Karpas-422 (cell line): Measurements from ENCODE around the gene ARMC9. TPM values are rescaled to one million over a fixed set of nuclear protein-coding genes. Genes with fewer than 3 reads are reported as not detected.

Experiments
- DNase-seq: peaks from one replicate; pipeline ENCODE4 v3.0.0-alpha.2; 2015
- H2AFZ ChIP-seq: fragments of 200-600 bp; sonication (generic); 2 replicates; pipeline ENCODE4 v1.6.1; 2014; ENCODE audit warnings: antibody characterized with exemption, low read length, mixed read lengths
- H3K27ac ChIP-seq: fragments of 200-600 bp; sonication (generic); 2 replicates; pipeline ENCODE4 v1.5.1; 2014; ENCODE audit warnings: mild to moderate bottlenecking, low read length, moderate library complexity
- H3K27me3 ChIP-seq: fragments of 200-600 bp; sonication (generic); 2 replicates; pipeline ENCODE4 v1.6.1; 2014; ENCODE audit warnings: low read length, mixed read lengths
- H3K36me3 ChIP-seq: fragments of 200-600 bp; sonication (generic); 2 replicates; pipeline ENCODE4 v1.6.1; 2014; ENCODE audit warnings: low read length, mixed read lengths; ENCODE audit not compliant: insufficient read depth
- H3K4me1 ChIP-seq: fragments of 200-600 bp; sonication (generic); 2 replicates; pipeline ENCODE4 v1.6.1; 2014; ENCODE audit warnings: mild to moderate bottlenecking, low read length, mixed read lengths
- H3K4me2 ChIP-seq: fragments of 200-600 bp; sonication (generic); 2 replicates; pipeline ENCODE4 v1.6.1; 2014; ENCODE audit warnings: low read length, low read depth, mild to moderate bottlenecking; ENCODE audit not compliant: poor library complexity, severe bottlenecking
- H3K4me3 ChIP-seq: fragments of 200-600 bp; sonication (generic); 2 replicates; pipeline ENCODE4 v1.5.1; 2014; ENCODE audit warnings: mild to moderate bottlenecking, antibody characterized with exemption, low read length, mixed read lengths
- H3K79me2 ChIP-seq: fragments of 200-600 bp; sonication (generic); 2 replicates; pipeline ENCODE4 v1.6.1; 2014; ENCODE audit warnings: mild to moderate bottlenecking, low read length, mixed read lengths
- H3K9ac ChIP-seq: fragments of 200-600 bp; sonication (generic); 2 replicates; pipeline ENCODE4 v1.6.0; 2014; ENCODE audit warnings: low read length
- H3K9me2 ChIP-seq: fragments of 200-600 bp; sonication (generic), shearing (Covaris generic); replicated peaks from 2 replicates; pipeline ENCODE4 v1.6.0; 2014; ENCODE audit warnings: mild to moderate bottlenecking, low read length, moderate library complexity; ENCODE audit not compliant: insufficient read depth
- H3K9me3 ChIP-seq: fragments of 300-700, 200-600 bp; sonication (generic); 2 replicates; pipeline ENCODE4 v1.6.1; 2014; ENCODE audit warnings: low read length, mixed read lengths
- H4K20me1 ChIP-seq: fragments of 200-600 bp; sonication (generic); 2 replicates; pipeline ENCODE4 v1.6.1; 2014; ENCODE audit warnings: mild to moderate bottlenecking, antibody characterized with exemption, low read length, low read depth; ENCODE audit not compliant: insufficient read depth
- total RNA-seq: library from RNA; depleted of rRNA; stranded (reverse); fragments of >200 nt; shearing (Covaris generic); gene quantifications from 2 replicates; pipeline ENCODE4 v1.2.3, GENCODE V29; 2014; ENCODE audit warnings: low replicate concordance

ARMC9 gene
- total RNA-seq, 1 experiment from 2014 or later: 7.7 TPM

- no peak overlapping the region for H3K4me3 ChIP-seq
- H3K27me3 ChIP-seq: no peaks in the 10 kb centered on the region
- no peak overlapping the region for H3K9ac ChIP-seq
- H3K9me2 ChIP-seq: no peaks in the 10 kb centered on the region
- H3K9me3 ChIP-seq: no peaks in the 10 kb centered on the region
- no peaks in the 10 kb centered on the region for H4K20me1 ChIP-seq
- H3K4me1 ChIP-seq: 0 out of 2 replicates have a peak, but pooled peaks cover 2% of the 10 kb centered on the region
- no peak for DNase-seq
- no peaks in the 10 kb centered on the region for H3K36me3 ChIP-seq
- no peak overlapping the region for H2AFZ ChIP-seq
- H3K27ac ChIP-seq: no peak overlapping the region
- H3K4me2 ChIP-seq: no peak overlapping the region
- no peaks in the 10 kb centered on the region for H3K79me2 ChIP-seq
These were observed 36.8 kb downstream of the ARMC9 start for GRCh38 chr2:231235217-231235616.

DNA sequence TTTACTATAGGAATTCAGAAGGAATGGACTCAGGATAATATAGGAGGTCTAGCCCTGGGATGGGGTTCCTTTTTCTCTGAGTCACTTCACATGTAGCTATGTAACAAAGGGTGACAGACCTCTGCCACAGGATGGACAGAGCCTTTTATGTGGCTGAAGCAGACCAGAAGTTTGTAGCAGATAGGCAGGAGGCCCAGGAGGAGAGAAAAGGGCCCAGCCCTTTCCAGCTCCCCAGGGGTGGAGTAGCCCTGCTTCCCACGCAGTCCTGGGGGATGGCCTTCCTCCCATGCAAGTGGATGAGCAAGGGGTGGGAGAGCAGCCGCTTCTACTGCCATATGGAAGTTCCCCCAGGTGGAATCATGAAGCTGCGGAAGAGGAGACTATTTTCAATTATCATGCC is 40.3 kb downstream of the ARMC9 start:
- Histone ChIP-seq H3K27me3 (no peaks in the 10 kb centered on the region), H3K27ac (no peak overlapping the region), H3K4me3 (no peak overlapping the region), H3K9me2 (no peaks in the 10 kb centered on the region), H3K4me1 (0 out of 2 replicates have a peak, but pooled peaks cover 2% of the 10 kb centered on the region), H3K9ac (no peak overlapping the region), H3K36me3 (no peaks in the 10 kb centered on the region), H3K4me2 (no peak overlapping the region), H2AFZ (no peak overlapping the region), H3K9me3 (no peaks in the 10 kb centered on the region), H3K79me2 (no peaks in the 10 kb centered on the region), H4K20me1 (no peaks in the 10 kb centered on the region)
- DNase-seq: no peak

DNA sequence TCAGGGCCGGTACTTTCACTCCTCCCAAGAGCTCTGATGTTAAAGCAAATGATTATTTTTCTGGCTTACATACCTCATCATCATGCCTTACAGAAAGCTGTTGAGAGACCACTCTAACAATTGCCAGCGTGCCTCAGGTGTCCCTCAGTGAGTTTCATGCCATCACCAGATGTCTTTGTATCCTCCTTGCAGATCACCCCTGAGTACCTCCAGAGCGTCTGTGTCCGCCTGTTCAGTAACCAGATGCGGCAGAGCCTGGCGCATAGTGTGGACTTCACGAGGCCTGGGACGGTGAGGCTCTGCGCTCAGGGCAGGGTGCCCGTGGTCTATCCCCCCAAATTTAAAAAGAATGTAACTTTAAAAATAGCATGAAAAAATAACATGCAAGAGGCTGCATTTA is 41.3 kb downstream of the ARMC9 start:
- Histone ChIP-seq H3K9me3 (no peaks in the 10 kb centered on the region), H3K4me1 (0 out of 2 replicates have a peak, but pooled peaks cover 2% of the 10 kb centered on the region), H3K9me2 (no peaks in the 10 kb centered on the region), H4K20me1 (no peaks in the 10 kb centered on the region), H3K79me2 (no peaks in the 10 kb centered on the region), H3K36me3 (no peaks in the 10 kb centered on the region), H2AFZ (no peak overlapping the region), H3K9ac (no peak overlapping the region), H3K27ac (no peak overlapping the region), H3K4me2 (no peak overlapping the region), H3K27me3 (no peaks in the 10 kb centered on the region), H3K4me3 (no peak overlapping the region)
- DNase-seq: no peak

DNA sequence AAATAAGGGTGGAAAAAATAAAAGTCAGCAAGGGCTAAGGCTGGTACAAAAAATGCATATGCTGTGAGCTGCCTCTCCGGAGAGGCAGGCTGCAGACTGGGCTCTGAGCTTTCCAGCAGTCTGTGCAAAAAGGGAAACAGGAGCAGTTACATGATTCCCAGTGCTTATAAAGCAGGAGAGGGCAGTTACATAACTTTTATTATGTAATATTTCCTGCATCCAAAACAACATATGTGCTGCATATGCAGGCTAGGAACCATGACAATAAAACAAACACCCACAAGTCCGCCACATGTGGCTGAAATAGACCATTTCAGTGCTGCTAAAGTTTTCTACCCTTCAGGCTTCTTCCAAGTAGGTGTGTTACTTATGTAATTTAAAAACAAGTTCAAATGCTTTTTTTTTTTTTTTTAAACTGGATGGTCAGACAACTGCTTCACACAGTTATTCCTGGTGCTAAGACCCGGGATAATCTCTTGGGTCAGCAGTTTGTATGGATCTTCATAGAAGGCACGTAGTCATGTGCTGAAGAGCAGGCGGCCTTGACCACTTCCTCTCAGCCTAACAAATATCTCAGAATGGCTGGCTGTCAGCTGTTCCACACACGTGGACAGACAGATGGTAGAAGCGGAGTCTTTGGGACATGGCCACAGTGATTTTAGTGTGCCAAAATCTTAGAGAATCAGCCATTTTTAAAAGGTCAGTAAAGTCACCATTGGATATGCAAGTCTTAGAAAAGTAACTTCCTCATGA is 43.5 kb downstream of the ARMC9 start:
- H3K4me1 ChIP-seq: no peaks in the 10 kb centered on the region
- H3K9ac ChIP-seq: no peak overlapping the region
- H3K27ac ChIP-seq: no peak overlapping the region
- H3K27me3 ChIP-seq: no peaks in the 10 kb centered on the region
- no peak overlapping the region for H3K4me2 ChIP-seq
- H2AFZ ChIP-seq: no peak overlapping the region
- no peaks in the 10 kb centered on the region for H3K9me3 ChIP-seq
- DNase-seq: no peak
- no peaks in the 10 kb centered on the region for H4K20me1 ChIP-seq
- no peaks in the 10 kb centered on the region for H3K36me3 ChIP-seq
- no peaks in the 10 kb centered on the region for H3K79me2 ChIP-seq
- H3K9me2 ChIP-seq: no peaks in the 10 kb centered on the region
- H3K4me3 ChIP-seq: no peak overlapping the region

- Histone ChIP-seq H3K27me3 (no peaks in the 10 kb centered on the region), H3K79me2 (no peaks in the 10 kb centered on the region), H3K4me3 (no peak overlapping the region), H3K9me2 (no peaks in the 10 kb centered on the region), H3K4me2 (no peak overlapping the region), H3K9ac (no peak overlapping the region), H2AFZ (no peak overlapping the region), H3K27ac (no peak overlapping the region), H3K4me1 (no peaks in the 10 kb centered on the region), H4K20me1 (no peaks in the 10 kb centered on the region), H3K36me3 (no peaks in the 10 kb centered on the region), H3K9me3 (no peaks in the 10 kb centered on the region)
- no peak for DNase-seq
These were observed 45.4 kb downstream of the ARMC9 start for GRCh38 chr2:231243866-231244265.

DNA sequence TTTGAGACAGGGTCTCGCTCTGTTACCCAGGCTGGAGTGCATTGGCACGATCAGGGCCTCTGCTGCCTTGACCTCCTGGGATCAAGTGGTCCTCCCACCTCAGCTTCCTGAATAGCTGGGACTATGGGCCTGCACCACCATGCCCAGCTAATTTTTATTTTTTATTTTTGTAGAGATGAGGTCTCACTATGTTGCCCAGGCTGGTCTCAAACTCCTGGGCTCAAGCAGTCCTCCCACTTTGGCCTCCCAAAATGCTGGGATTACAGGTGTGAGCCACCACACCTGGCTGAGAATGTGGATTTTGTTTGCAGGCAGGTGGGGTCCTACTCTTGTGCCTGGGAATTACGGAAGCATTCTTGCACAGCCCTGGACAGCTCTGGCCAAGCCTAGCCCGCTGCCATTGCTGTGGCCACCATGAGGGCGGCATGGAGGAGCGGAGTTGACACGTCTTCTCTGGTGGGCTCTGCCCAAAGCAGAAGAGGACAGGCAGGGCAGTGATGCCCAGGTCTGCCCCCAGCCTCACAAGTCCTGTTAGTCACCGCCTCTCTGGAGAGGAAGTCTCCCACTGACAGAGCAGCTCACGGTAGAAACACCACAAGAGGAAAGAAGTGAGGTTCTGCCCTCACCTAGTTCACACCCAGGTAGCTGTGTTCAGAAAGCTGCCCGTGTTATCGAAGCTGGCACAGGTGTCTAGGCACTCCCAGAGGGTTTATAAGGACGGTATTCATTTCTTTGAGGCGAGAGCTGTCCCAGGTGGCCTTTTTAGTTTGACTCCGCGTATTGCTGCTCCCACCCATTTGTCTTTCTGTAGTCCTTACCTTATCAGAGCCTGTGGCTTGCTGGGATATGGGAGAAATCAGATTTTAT is 46.2 kb downstream of the ARMC9 start:
- DNase-seq: no peak
- Histone ChIP-seq H3K9me3 (no peaks in the 10 kb centered on the region), H3K27ac (no peak overlapping the region), H4K20me1 (no peaks in the 10 kb centered on the region), H3K79me2 (no peaks in the 10 kb centered on the region), H3K9ac (no peak overlapping the region), H3K4me1 (no peaks in the 10 kb centered on the region), H2AFZ (no peak overlapping the region), H3K27me3 (no peaks in the 10 kb centered on the region), H3K9me2 (no peaks in the 10 kb centered on the region), H3K4me2 (no peak overlapping the region), H3K36me3 (no peaks in the 10 kb centered on the region), H3K4me3 (no peak overlapping the region)

DNA sequence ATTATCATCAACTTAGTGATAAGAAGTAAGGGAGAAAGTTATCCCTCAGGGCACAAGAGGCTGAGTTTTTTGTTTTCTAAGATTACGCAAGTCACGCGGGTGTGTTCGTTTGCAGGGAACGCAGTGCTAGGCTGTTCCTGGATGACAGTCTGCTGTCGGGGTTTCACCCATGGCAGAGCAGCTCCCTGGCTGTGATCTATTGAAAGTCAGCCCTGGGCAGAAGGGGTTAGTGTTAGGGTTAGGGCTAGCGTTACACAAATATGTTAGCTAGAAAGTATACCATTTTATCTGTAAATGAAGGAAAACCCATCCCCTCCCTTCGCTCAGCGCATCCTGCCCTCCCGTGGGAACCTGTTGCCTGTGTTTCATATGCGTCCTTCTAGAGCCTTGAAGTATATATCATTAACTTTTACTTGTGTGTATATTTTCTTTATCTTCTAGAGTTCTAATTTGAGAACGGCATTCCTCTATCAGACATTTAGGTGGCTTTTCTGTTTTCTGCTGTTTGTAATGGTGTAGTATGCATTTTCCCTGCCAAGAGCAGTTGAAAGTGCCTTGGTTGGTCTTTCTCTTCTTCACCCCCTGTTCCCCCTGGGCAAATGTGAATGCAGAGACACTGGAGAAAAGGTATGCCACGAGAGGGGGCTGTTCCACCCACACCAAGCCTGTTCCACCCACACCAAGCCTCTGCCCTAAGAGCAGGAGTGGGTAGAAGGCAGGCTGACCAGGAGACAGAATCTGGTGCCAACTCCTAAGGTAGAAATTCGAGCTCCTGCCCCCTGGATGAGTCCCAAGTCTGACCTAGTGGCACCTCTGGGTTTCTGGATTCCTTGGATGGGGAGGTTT is 47.0 kb downstream of the ARMC9 start:
- Histone ChIP-seq H3K4me3 (no peak overlapping the region), H3K9me3 (no peaks in the 10 kb centered on the region), H3K27me3 (no peaks in the 10 kb centered on the region), H3K9me2 (no peaks in the 10 kb centered on the region), H3K9ac (no peak overlapping the region), H4K20me1 (no peaks in the 10 kb centered on the region), H3K27ac (no peak overlapping the region), H3K4me1 (no peaks in the 10 kb centered on the region), H3K4me2 (no peak overlapping the region), H3K79me2 (no peaks in the 10 kb centered on the region), H3K36me3 (no peaks in the 10 kb centered on the region), H2AFZ (no peak overlapping the region)
- DNase-seq: peak; percentile 59
